HG03520 (cell line): ENCODE results near the gene ERO1B.
"Not testable (repeated sequence)": the region's sequence is repeated elsewhere in the genome, so short reads cannot be mapped to it uniquely, and the experiment has no call there.

Source experiments
- ATAC-seq: cut with Tn5 transposase; IDR thresholded peaks from one replicate; pipeline ENCODE4 v1.9.1; 2021; ENCODE audit warnings: mild to moderate bottlenecking, moderate library complexity; ENCODE audit not compliant: unreplicated experiment

ERO1B gene, protein sequence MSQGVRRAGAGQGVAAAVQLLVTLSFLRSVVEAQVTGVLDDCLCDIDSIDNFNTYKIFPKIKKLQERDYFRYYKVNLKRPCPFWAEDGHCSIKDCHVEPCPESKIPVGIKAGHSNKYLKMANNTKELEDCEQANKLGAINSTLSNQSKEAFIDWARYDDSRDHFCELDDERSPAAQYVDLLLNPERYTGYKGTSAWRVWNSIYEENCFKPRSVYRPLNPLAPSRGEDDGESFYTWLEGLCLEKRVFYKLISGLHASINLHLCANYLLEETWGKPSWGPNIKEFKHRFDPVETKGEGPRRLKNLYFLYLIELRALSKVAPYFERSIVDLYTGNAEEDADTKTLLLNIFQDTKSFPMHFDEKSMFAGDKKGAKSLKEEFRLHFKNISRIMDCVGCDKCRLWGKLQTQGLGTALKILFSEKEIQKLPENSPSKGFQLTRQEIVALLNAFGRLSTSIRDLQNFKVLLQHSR

GRCh38 chr1:236281654-236282424 lies at the start of gene ERO1B:
ERO1B (minus strand) TSS chr1:236281958; CDS start chr1:236281783, 175 bp downstream.
- ATAC-seq = peak; percentile 78

GRCh38 chr1:236331412-236331811 lies 49.7 kb upstream of the ERO1B start:
- ATAC-seq = not testable (repeated sequence)

DNA sequence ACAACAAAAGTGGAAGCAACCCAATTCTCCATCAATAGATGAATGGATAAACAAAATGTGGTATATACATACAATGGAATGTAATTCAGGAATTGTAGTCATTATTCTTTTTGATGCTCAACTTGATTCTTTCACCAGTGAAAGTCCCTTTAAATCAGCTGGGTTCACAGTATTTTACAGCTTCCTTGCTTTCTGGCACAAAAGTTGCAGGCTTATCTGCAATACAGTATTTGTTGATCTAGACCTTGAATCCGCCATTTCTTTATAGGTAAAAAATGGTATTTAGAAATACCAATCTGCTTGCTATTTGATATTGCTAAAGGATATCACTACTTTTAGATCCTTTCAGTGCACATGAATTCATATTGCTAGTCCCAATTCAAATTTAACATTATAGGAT lies 44.7 kb upstream of the ERO1B start:
- no peak for ATAC-seq

DNA sequence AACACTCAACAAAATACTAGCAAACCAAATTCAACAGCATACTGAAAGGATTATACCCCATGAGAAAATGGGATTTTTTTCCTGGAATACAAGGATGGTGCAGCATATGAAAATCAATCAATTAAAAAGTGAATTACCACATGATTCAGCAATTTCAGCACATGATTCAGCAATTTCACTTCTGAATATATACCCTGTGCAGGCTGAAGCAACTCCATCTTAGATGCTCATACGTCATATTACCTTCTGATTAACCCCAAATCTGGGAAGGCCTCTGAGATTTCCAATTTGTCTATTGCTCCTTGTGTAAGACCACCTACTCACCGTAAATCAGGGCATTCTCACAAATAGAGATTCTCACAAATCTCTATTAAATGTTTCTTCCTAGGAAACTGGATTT lies 43.8 kb upstream of the ERO1B start:
- no peak for ATAC-seq

- no peak for ATAC-seq
Observed at GRCh38 chr1:236323819-236324411, 42.2 kb upstream of the ERO1B start.

- ATAC-seq = no peak
Observed at GRCh38 chr1:236322566-236323409, 41.0 kb upstream of the ERO1B start.

- ATAC-seq = no peak
Observed at GRCh38 chr1:236321101-236321500, 39.3 kb upstream of the ERO1B start.

DNA sequence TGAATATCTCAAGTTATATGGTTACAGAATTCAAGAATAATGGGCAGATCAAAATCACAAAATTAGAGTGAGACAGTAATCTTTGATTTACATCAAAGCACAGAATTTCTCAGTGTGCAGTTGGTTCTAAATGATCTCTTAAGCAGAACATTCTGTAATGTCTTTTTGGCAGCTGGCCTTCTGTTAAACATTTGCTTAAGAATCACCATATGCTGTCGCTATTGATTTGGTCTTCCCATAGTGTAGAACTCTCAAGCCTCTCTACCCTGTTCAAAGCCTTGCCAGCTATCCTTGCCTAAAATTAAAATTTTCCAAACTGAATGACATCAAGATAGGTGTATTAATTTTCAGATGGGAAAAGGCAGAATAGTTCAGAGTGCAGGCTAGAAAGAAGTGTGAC lies 38.9 kb upstream of the ERO1B start:
- ATAC-seq = no peak

DNA sequence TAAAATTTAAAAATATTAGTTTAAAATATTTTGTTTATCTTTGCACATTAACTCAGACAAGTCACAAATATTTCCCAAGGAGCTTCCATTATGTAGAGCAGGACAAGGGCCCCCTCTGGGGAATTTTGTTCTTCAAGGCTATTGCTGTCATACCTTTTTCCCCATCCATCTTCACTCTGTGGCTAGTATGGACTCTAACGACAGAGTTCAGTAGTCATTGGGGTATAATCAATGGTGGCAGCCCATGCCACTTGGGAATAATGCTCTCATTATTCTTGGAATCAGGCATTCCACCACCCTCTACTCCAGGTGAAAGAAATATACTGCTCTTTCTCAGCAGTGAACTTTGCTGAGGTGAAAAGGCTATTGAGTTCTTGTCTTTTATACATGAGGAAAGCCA lies 38.5 kb upstream of the ERO1B start:
- ATAC-seq = no peak

- ATAC-seq = no peak
Observed at GRCh38 chr1:236316437-236316836, 34.7 kb upstream of the ERO1B start.

- ATAC-seq = no peak
Observed at GRCh38 chr1:236315518-236315917, 33.8 kb upstream of the ERO1B start.

DNA sequence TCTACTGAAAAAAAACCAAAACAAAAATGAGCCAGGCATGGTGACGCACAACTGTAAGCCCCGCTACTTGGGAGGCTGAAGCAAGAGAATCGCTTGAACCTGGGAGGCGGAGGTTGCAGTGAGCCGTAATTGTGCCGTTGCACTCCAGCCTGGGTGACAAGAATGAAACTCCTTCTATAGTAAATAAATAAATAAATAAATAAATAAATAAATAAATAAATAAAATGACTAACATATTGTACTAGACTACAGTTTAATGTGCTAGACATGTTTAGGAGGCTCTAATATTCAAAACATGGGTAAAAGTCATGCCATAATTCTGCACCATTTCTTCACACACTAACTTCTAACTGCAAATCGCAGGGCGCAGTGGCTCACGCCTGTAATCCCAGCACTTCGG lies 33.3 kb upstream of the ERO1B start:
- no peak for ATAC-seq

DNA sequence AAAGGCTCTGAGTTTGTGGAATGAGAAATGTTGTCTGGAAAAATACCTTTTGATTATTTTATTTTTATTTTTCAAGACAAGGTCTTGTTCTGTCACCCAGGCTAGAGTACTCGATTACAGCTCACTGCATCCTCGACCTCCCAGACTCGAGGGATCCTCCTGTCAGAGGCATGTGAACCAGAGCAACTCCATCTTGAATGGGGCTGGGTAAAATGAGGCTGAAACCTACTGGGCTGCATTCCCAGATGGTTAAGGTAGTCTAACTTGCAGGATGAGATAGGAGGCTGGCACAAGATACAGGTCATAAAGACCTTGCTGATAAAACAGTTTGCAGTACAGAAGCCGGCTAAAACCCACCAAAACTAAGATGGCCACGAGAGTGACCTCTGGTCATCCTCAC lies 32.3 kb upstream of the ERO1B start:
- ATAC-seq = not testable (repeated sequence)

GRCh38 chr1:236313427-236313826 lies 31.7 kb upstream of the ERO1B start:
- ATAC-seq = no peak

DNA sequence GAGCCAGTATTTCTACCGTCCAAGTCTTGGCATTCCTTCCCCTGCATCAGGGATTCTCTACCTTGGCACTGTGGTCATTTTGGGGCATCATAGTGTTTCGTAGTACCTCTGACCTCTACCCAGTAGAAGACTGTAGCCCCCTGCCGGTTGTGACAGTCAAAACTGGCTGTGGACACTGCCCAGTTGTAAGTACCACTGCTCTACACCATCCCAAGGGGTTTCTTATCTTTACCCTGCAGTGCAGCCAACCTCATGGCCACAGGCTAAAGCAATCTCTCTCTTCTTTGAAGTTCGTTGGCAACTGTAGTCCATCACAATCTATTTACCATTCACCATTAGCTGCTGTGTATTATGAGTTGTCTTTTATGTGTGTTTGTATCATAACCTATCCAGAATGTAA lies 29.3 kb upstream of the ERO1B start:
- no peak for ATAC-seq

DNA sequence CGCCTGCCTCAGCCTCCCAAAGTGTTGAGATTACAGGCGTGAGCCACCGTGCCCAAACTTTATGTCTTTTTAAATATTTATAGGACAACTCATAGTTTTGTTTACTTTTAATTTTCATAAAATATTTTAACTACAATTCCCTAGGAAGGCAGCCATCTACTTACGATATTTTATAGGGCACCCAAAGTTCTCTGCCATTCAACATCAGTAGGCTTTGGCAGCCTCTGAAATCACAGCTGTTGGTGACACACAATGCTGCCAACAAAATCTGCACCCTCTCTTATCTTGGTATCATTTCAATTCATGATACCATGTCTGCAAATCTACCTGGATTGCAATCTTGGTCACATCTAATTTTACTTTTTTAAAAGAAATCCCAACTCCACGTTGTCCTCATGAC lies 27.1 kb upstream of the ERO1B start:
- ATAC-seq = no peak

GRCh38 chr1:236307435-236307834 lies 25.7 kb upstream of the ERO1B start:
- ATAC-seq = no peak

- ATAC-seq = no peak
Observed at GRCh38 chr1:236304682-236305081, 22.9 kb upstream of the ERO1B start.

DNA sequence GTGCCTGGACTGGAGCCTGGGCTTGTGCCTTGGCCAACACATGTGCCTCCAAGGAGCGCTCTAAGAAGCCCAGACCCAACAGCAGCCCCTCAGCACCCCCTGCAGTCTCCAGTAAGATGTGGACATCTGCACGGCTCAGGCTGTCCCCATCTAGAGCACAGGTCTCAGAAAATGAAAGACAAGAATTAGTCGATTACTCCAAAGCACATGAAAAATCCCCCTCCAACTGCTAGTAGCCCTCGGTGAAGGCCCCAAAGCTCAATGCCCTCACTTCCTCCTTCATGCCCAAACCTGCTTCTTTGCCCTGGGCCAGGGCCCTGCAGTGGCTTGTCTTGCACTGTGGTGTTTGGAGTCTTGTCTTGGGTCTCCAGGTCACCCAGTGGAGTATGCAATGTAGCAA lies 21.9 kb upstream of the ERO1B start:
- peak; percentile 60 for ATAC-seq

GRCh38 chr1:236302941-236303340 lies 21.2 kb upstream of the ERO1B start:
- ATAC-seq = no peak

- ATAC-seq = no peak
Observed at GRCh38 chr1:236301958-236302335, 20.2 kb upstream of the ERO1B start.
